Measurements from ENCODE around the gene WHRN. TPM values are rescaled to one million over a fixed set of nuclear protein-coding genes. Genes with fewer than 3 reads are reported as not detected.

The WHRN gene
- total RNA-seq, 2 experiments from 2014 or later: 0.64 to 1.2 TPM

DNA sequence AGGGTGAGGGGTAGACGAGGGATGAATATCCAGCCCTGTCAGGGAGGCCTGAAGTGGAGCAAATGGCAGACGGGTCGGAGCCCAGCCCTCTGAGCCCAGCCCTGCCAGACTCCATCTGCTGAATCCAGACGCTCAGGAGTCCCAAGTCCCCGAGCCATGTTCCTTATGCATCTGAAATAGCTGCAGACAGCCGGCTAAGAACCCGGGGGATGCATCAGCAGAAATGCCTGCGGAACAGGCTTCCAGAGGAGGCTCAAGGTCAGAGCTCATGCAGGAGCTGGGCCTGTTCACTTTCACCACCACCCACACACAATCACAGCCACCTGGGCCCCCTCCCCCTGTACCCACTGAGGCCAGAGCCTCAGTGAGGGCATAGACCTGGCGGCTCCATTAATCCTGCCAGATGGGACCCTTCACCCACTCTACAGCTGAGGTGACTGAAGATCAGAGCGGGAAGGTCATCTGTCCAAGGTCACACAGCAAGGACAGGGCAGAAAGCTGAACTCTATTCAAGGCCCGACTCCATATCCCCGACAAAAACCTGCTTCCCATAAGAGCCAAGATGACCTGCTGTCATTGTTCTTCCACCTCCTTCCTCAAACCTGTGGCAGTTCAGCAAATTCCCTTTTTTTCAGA is 93.1 kb downstream of the WHRN start:
- no peaks in the 10 kb centered on the region for H3K9me3 Mint-ChIP-seq
- H3K4me1 Mint-ChIP-seq: peaks cover 9% of the 10 kb centered on the region

DNA sequence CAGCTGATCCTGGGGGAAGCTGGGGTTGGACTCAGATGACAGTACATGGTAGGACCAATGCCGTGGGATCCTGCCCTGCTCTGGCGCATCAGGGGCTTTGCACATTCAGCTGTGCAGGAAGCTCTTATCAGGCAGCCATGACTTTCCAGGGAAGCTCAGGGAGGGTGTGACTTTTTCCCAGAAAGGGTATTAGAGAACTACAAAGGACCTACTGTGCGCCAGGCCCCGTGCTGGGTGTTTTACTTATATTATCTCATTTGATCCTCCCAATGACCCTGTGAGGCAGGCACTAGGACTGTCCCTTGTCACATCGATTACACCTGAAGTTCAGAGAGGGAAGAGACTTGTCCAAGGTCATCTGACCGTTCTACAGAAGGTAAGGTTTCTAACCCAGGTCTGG is 93.8 kb downstream of the WHRN start:
- no peak for DNase-seq
- no peaks in the 10 kb centered on the region for H3K36me3 Mint-ChIP-seq (ENCODE audit: low read depth)
- POLR2A ChIA-PET: no interaction called here
- no peak overlapping the region for H3K27ac Mint-ChIP-seq
- H3K4me3 Mint-ChIP-seq: no peak overlapping the region
- CTCF ChIA-PET: interaction anchor here (2.0 kb wide), 1 partner anchor 10 kb away, joined by 4 read pairs; no protein-coding TSS in a partner anchor
- peaks cover 9% of the 10 kb centered on the region for H3K4me1 Mint-ChIP-seq
- H3K27me3 Mint-ChIP-seq: no peaks in the 10 kb centered on the region
- H3K9me3 Mint-ChIP-seq: no peaks in the 10 kb centered on the region

More for the DNA sequence above, 93.1 kb downstream of the WHRN start:
- ChIA-PET POLR2A (no interaction called here), CTCF (interaction anchor here (2.0 kb wide), 1 partner anchor 10 kb away, joined by 4 read pairs; no protein-coding TSS in a partner anchor)
- Mint-ChIP-seq H3K36me3 (ENCODE audit: low read depth) (no peaks in the 10 kb centered on the region), H3K27ac (no peak overlapping the region), H3K27me3 (no peaks in the 10 kb centered on the region), H3K4me3 (no peak overlapping the region)
- no peak for DNase-seq

DNA sequence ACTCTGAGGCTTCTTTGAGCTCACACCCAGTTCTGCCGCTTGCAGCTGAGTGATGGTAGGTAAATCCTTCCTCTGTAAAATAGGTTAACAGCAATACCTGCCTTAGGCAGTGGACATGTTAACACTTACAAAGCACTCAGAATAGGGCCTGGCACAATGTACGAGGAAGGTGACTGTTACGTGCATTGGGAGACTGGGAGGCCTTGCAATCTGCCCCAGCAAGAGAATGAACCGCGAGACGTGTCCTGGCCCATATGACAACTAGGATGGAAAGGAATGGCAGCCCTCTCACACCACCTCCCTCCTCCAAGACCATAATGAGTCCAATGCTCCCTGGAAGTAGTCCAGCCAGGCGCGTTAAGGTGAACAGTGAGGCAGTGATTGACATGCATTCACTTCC is 94.4 kb downstream of the WHRN start:
- CTCF ChIA-PET: interaction anchor here (2.0 to 3.2 kb wide), 2 partner anchors 9 to 242 kb away, joined by 4 to 14 read pairs; no protein-coding TSS in a partner anchor
- peaks cover 9% of the 10 kb centered on the region for H3K4me1 Mint-ChIP-seq
- POLR2A ChIA-PET: interaction anchor here (0.6 kb wide), 1 partner anchor 93 kb away, joined by 3 read pairs; no protein-coding TSS in a partner anchor
- no peak for DNase-seq
- no peak overlapping the region for H3K4me3 Mint-ChIP-seq
- no peaks in the 10 kb centered on the region for H3K9me3 Mint-ChIP-seq
- no peak overlapping the region for H3K27ac Mint-ChIP-seq
- H3K36me3 Mint-ChIP-seq (ENCODE audit: low read depth): no peaks in the 10 kb centered on the region
- H3K27me3 Mint-ChIP-seq: no peaks in the 10 kb centered on the region

DNA sequence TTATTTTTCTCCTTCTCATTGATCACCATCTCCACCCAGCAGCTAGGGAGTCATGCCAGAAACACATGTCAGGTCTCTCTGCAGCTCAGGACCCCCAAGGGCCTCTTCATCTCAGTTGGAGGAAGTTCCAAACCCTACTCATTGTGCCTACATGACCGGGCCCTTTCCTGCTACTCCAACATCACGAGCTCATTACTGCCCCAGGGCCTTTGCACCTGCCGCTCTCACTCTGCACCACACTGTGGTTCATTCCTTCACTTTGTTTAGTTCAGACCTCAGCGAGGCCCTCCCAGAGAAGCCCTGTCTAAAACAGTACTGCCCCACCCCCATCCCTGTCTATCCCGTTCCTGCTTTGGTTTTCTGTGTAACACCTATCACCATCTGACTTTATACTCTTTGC is 95.4 kb downstream of the WHRN start:
- H3K9me3 Mint-ChIP-seq: no peaks in the 10 kb centered on the region
- DNase-seq: no peak
- CTCF ChIA-PET: interaction anchor here (1.4 to 3.2 kb wide), 4 partner anchors 9 to 244 kb away, joined by 3 to 14 read pairs (median 8); no protein-coding TSS in a partner anchor
- POLR2A ChIA-PET: no interaction called here
- H3K36me3 Mint-ChIP-seq (ENCODE audit: low read depth): no peaks in the 10 kb centered on the region
- peaks cover 17% of the 10 kb centered on the region for H3K4me1 Mint-ChIP-seq
- no peak overlapping the region for H3K4me3 Mint-ChIP-seq
- H3K27me3 Mint-ChIP-seq: no peaks in the 10 kb centered on the region
- no peak overlapping the region for H3K27ac Mint-ChIP-seq

DNA sequence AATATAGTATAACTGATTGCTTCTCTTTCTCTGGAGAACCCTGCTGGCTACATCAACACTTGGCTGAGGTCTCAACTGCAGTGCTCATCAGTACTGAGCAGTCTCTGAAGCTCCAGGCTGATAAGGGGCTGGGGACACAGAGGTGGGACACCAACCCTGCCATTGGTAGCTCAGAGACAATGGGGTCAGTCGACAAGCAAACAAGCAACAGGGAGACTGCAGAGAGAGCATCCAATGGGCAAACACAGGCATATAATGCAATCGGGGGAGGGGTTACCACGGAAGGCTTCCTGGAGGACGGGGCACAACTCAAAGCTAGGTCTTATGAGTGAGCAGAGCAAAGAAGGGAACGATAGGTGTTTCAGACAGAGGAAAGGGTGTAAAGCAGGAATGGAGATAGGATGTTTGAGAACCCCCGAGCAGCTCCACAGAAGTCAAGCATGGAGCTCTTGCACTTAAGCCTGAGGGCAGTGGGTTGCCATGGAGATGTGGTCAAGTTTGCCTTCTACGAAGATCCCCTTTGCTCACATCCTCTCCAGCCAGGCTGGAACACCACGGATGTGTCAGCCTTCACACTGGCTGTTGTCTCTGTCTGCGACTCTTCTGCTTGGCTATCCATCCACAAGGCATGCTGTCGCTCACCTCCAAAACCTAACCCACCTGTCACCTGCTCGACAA is 96.0 kb downstream of the WHRN start:
- Mint-ChIP-seq H3K4me3 (no peak overlapping the region), H3K27me3 (no peaks in the 10 kb centered on the region), H3K9me3 (no peaks in the 10 kb centered on the region), H3K36me3 (ENCODE audit: low read depth) (no peaks in the 10 kb centered on the region), H3K27ac (no peak overlapping the region), H3K4me1 (peaks cover 17% of the 10 kb centered on the region)
- no peak for DNase-seq
- CTCF ChIA-PET: interaction anchor here (1.2 to 3.2 kb wide), 5 partner anchors 9 to 782 kb away, joined by 3 to 14 read pairs (median 7); no protein-coding TSS in a partner anchor
- POLR2A ChIA-PET: no interaction called here

DNA sequence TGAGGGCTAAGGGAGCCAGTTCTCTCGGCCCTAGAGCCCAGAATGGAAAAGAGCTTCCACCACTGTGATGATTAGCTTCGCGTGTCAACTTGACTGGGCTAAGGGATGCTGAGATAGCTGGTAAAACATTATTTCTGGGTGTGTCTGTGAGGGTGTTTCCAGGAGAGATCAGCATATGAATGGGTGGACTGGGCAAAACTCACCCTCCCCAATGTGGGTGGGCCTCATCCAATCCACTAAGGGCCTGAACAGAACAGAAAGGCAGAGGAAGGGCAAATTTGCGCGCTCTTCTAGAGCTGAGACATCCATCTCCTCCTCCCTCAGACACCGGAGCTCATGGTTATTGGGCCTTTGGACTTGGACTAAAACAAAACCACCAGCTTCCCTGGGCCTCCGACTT is 96.6 kb downstream of the WHRN start:
- H3K4me1 Mint-ChIP-seq: peaks cover 17% of the 10 kb centered on the region
- CTCF ChIA-PET: interaction anchor here (1.2 to 3.2 kb wide), 5 partner anchors 8 to 782 kb away, joined by 3 to 14 read pairs (median 7); no protein-coding TSS in a partner anchor
- no peaks in the 10 kb centered on the region for H3K27me3 Mint-ChIP-seq
- H3K36me3 Mint-ChIP-seq (ENCODE audit: low read depth): no peaks in the 10 kb centered on the region
- POLR2A ChIA-PET: no interaction called here
- no peak overlapping the region for H3K4me3 Mint-ChIP-seq
- no peaks in the 10 kb centered on the region for H3K9me3 Mint-ChIP-seq
- DNase-seq: no peak
- no peak overlapping the region for H3K27ac Mint-ChIP-seq

DNA sequence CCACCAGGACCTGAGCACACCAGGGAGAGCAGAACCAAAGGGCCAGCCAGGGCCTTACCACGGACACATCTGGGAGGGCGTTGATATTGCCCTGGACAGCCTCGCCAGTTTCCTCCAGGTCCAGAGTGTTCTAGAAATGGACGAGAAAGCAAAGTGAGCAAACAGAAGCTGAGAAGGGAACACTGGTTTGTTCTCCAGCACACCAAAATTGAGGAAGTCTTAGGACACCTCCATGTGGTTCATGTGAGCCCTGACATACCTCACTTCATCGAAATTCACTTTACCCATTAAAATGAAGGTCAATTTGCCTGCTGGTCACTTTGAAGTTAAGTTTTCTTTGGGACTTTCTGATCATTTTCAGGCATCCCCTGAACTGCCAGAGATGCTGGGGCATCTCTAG is 97.4 kb downstream of the WHRN start:
- no peak overlapping the region for H3K27ac Mint-ChIP-seq
- H3K27me3 Mint-ChIP-seq: no peaks in the 10 kb centered on the region
- no peak overlapping the region for H3K4me3 Mint-ChIP-seq
- ChIA-PET CTCF (interaction anchor here (1.2 to 5.7 kb wide), 5 partner anchors 7 to 246 kb away, joined by 3 to 80 read pairs (median 14); no protein-coding TSS in a partner anchor), POLR2A (no interaction called here)
- no peaks in the 10 kb centered on the region for H3K9me3 Mint-ChIP-seq
- no peak for DNase-seq
- H3K4me1 Mint-ChIP-seq: peaks cover 17% of the 10 kb centered on the region
- no peaks in the 10 kb centered on the region for H3K36me3 Mint-ChIP-seq (ENCODE audit: low read depth)

DNA sequence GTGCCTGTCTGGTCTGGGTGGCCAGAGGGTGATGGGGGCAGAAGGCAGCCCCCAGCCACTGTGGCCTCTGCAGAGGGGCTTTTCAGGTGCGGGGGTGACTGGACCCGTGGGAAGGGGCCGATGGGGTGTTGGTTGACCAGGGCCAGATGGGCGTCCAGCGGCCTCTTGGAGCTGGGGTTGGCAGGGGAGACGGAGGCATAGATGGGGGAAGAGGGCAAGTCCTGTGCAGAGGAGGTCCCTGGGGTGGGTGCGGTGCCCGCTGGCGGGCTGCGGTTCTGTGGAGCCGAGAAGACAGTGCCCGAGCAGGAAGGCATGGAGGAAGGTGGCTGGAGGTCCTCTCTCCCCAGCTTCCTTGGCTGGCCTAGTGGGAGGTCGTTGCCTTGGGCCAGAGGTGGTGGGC is 98.8 kb downstream of the WHRN start:
- Mint-ChIP-seq H3K4me3 (no peak overlapping the region), H3K36me3 (ENCODE audit: low read depth) (no peaks in the 10 kb centered on the region), H3K27ac (peak overlapping the region; percentile 36), H3K4me1 (peaks cover 17% of the 10 kb centered on the region), H3K27me3 (no peaks in the 10 kb centered on the region), H3K9me3 (no peaks in the 10 kb centered on the region)
- ChIA-PET CTCF (interaction anchor here (0.9 to 5.7 kb wide), 19 partner anchors 10 to 501 kb away, joined by 3 to 80 read pairs (median 4); partner anchors contain the start of genes TEX53 and TMEM268), POLR2A (no interaction called here)
- no peak for DNase-seq

DNA sequence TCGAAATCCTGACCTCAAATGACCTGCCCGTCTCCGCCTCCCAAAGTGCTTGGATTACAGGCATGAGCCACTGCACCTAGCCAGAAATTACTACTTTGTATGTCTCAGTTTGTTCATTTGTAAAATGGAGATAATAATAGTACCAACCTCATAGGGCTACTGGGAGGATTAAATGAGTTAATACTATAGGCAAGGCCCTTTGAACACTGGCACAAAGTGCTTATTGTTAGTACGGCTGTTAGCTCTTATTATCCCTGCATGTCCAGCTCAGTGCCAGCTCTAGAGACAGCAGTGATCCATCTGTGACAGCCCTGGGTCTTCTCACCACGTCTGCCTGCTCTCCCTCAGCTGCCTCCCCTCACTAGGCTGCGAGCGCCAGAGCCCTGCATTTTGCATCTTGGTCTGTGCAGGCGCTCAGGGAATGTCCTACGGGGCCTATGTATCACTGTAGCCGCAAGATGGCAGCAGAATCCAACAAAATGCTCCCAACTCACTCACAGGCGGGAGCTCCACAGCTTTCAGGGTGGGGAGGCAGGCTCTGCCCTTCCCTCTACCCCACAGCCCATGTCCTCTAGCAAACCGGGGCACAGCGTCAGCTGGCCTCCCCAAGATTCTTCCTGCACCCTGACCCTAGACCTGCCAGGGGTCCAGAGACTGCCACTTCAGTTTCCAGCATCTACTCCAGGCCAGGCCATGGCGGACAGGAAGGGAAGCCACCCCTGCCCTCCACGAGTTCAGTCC is 99.8 kb downstream of the WHRN start:
- Mint-ChIP-seq H3K27ac (peak overlapping the region; percentile 70), H3K9me3 (no peaks in the 10 kb centered on the region), H3K4me3 (no peak overlapping the region), H3K4me1 (peaks cover 17% of the 10 kb centered on the region), H3K36me3 (ENCODE audit: low read depth) (no peaks in the 10 kb centered on the region), H3K27me3 (no peaks in the 10 kb centered on the region)
- POLR2A ChIA-PET: interaction anchor here (0.6 to 0.8 kb wide), 3 partner anchors 11 to 248 kb away, joined by 3 to 6 read pairs (median 5); no protein-coding TSS in a partner anchor
- CTCF ChIA-PET: interaction anchor here (0.5 to 5.7 kb wide), 46 partner anchors 9 to 501 kb away, joined by 3 to 80 read pairs (median 4); partner anchors contain the start of genes AKNA, ATP6V1G1, TEX53 and TMEM268
- DNase-seq: peak; percentile 87

DNA sequence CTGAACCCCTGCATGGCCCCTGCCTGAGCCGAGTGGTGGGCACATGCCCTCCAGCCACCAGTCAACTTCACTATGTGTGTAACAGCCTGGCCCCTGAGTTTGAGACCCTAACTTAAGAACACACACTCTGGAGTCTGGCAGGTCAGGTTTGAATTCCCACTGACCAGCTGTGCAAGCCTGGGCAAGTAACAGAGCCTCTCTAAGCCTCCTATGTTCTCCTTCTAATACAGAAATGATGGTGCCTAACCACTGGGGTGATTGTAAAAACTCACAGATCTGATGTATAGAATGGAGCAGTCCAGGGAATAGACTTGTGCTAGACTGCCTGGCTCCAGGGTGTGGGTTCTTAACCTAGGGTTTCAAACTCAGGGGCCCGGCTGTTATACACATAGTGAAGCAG is 100.7 kb downstream of the WHRN start:
- Mint-ChIP-seq H3K27me3 (no peaks in the 10 kb centered on the region), H3K36me3 (ENCODE audit: low read depth) (no peaks in the 10 kb centered on the region), H3K4me3 (no peak overlapping the region), H3K9me3 (no peaks in the 10 kb centered on the region), H3K4me1 (peaks cover 11% of the 10 kb centered on the region), H3K27ac (no peak overlapping the region)
- CTCF ChIA-PET: interaction anchor here (1.2 to 5.7 kb wide), 8 partner anchors 9 to 502 kb away, joined by 3 to 80 read pairs (median 6); partner anchors contain the start of gene AKNA
- DNase-seq: no peak
- POLR2A ChIA-PET: interaction anchor here (0.8 kb wide), 1 partner anchor 247 kb away, joined by 6 read pairs; no protein-coding TSS in a partner anchor

DNA sequence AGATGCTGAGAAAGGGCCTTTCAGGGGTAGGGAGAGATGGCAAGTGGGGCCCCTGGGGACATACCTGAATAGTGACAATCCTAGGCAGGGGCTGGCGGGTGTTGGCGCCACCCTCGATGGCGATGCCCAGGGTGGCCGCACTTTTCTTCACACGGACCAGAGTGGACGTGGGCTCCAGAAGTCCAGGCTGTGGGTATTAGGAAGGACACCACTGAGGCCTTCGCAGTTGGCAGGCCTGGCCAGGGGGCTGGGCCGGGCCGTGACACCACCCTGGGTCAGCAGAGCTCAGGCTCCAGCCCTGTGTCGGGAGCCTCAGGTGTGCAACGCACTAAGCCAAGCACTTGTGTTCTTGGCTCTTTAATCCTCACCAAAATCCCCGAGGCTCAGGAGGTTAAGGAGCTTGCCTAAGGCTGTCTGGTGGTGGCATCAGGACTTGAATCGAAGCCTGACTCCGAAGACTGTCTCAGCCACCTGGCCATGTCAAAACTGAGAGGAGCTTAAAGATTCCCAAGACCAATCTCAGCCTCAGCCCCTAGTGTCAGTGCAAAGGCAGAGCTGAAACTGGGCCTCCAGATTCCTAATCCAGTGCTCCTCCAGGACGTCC is 102.0 kb downstream of the WHRN start:
- Mint-ChIP-seq H3K27ac (no peak overlapping the region), H3K4me3 (no peak overlapping the region), H3K27me3 (no peaks in the 10 kb centered on the region), H3K9me3 (no peaks in the 10 kb centered on the region), H3K4me1 (peaks cover 17% of the 10 kb centered on the region), H3K36me3 (ENCODE audit: low read depth) (no peaks in the 10 kb centered on the region)
- CTCF ChIA-PET: interaction anchor here (1.1 to 5.7 kb wide), 7 partner anchors 9 to 255 kb away, joined by 3 to 80 read pairs (median 3); no protein-coding TSS in a partner anchor
- POLR2A ChIA-PET: no interaction called here
- DNase-seq: no peak

DNA sequence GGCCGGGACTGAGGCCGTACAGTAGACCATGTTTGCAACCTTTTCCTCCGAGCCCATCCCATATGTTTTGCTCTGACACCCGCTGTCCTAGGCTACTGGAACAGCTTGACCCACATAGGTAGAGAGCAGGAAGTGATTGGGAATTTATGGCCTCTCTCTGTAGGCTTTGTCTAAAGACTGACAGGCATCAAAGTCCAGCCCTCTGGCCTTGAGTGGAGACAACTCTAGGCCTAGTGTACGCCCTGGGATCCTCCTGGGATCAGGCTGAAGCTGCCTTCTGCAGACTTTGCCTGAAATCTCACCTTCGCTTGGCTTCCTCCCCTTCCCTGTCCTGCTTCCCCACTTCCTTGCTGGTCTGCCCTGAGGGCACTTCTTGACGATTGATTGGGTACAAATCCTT is 103.9 kb downstream of the WHRN start:
- Mint-ChIP-seq H3K9me3 (no peaks in the 10 kb centered on the region), H3K36me3 (ENCODE audit: low read depth) (peaks cover 8% of the 10 kb centered on the region), H3K27ac (no peak overlapping the region), H3K27me3 (no peaks in the 10 kb centered on the region), H3K4me1 (peaks cover 30% of the 10 kb centered on the region), H3K4me3 (no peak overlapping the region)
- ChIA-PET CTCF (interaction anchor here (0.6 to 1.5 kb wide), 6 partner anchors 8 to 902 kb away, joined by 3 to 9 read pairs (median 4); no protein-coding TSS in a partner anchor), POLR2A (no interaction called here)
- DNase-seq: no peak

All from activated CD4-positive, alpha-beta T cell treated with anti-CD3 and anti-CD28 coated beads, Interleukin-2, amount 10 ng/mL, durations not matched to agents 7 days and 5 days (primary cell).